Measurements from ENCODE around the gene BICC1. TPM values are rescaled to one million over a fixed set of nuclear protein-coding genes. Genes with fewer than 3 reads are reported as not detected.
A peak's percentile ranks its signal among the peaks of the same experiment; 100 is the strongest.

BICC1 gene
- total RNA-seq, 1 donor = 210 TPM

GRCh38 chr10:58867683-58868082 is 355.0 kb downstream of the BICC1 start:
- no peak overlapping the region for H2AFZ ChIP-seq (ENCODE audit: low read length)

GRCh38 chr10:58868736-58869435 is 356.2 kb downstream of the BICC1 start:
- H3K4me1 ChIP-seq (ENCODE audit: insufficient read depth, low read length) = peaks cover 9% of the 10 kb centered on the region
- peak overlapping the region; percentile 11 for H3K4me3 ChIP-seq (ENCODE audit: insufficient read depth, low read length)
- no peaks in the 10 kb centered on the region for H4K20me1 ChIP-seq (ENCODE audit: insufficient read depth, low read length)
- H3K79me2 ChIP-seq (ENCODE audit: insufficient read depth, low read length) = no peaks in the 10 kb centered on the region
- peak overlapping the region; percentile 63 for H2AFZ ChIP-seq (ENCODE audit: low read length)
- peak overlapping the region; percentile 53 for H3K27ac ChIP-seq (ENCODE audit: low read depth, low read length)
- no peaks in the 10 kb centered on the region for H3K36me3 ChIP-seq (ENCODE audit: insufficient read depth, low read length)
- no peaks in the 10 kb centered on the region for H3K9me3 ChIP-seq (ENCODE audit: low read depth, low read length)
- peak overlapping the region; percentile 58 for H3K4me2 ChIP-seq (ENCODE audit: insufficient read depth, low read length)
- no peaks in the 10 kb centered on the region for H3K27me3 ChIP-seq (ENCODE audit: insufficient read depth, low read length)
- peak; percentile 67 for DNase-seq (ENCODE audit: insufficient read length, low spot score, missing footprints)
- TF ChIP-seq CTCF (IDR thresholded peaks at IDR 0.05; ENCODE audit: extremely low read depth, low read depth, low read length) = no peak

More at GRCh38 chr10:58867683-58868082, 355.0 kb downstream of the BICC1 start:
- H3K36me3 ChIP-seq (ENCODE audit: insufficient read depth, low read length) = no peaks in the 10 kb centered on the region
- DNase-seq (ENCODE audit: insufficient read length, low spot score, missing footprints) = no peak
- no peaks in the 10 kb centered on the region for H3K27me3 ChIP-seq (ENCODE audit: insufficient read depth, low read length)
- H3K27ac ChIP-seq (ENCODE audit: low read depth, low read length) = no peak overlapping the region
- no peaks in the 10 kb centered on the region for H3K79me2 ChIP-seq (ENCODE audit: insufficient read depth, low read length)
- H3K9me3 ChIP-seq (ENCODE audit: low read depth, low read length) = no peaks in the 10 kb centered on the region
- no peaks in the 10 kb centered on the region for H4K20me1 ChIP-seq (ENCODE audit: insufficient read depth, low read length)
- peaks cover 9% of the 10 kb centered on the region for H3K4me1 ChIP-seq (ENCODE audit: insufficient read depth, low read length)
- H3K4me2 ChIP-seq (ENCODE audit: insufficient read depth, low read length) = no peak overlapping the region
- no peak for TF ChIP-seq CTCF (IDR thresholded peaks at IDR 0.05; ENCODE audit: extremely low read depth, low read depth, low read length)
- no peak overlapping the region for H3K4me3 ChIP-seq (ENCODE audit: insufficient read depth, low read length)

- DNase-seq (ENCODE audit: insufficient read length, low spot score, missing footprints) = no peak
- H3K4me2 ChIP-seq (ENCODE audit: insufficient read depth, low read length) = no peak overlapping the region
- H3K9me3 ChIP-seq (ENCODE audit: low read depth, low read length) = no peaks in the 10 kb centered on the region
- H3K79me2 ChIP-seq (ENCODE audit: insufficient read depth, low read length) = no peaks in the 10 kb centered on the region
- H2AFZ ChIP-seq (ENCODE audit: low read length) = no peak overlapping the region
- H3K4me3 ChIP-seq (ENCODE audit: insufficient read depth, low read length) = no peak overlapping the region
- H3K27me3 ChIP-seq (ENCODE audit: insufficient read depth, low read length) = no peaks in the 10 kb centered on the region
- peaks cover 9% of the 10 kb centered on the region for H3K4me1 ChIP-seq (ENCODE audit: insufficient read depth, low read length)
- no peaks in the 10 kb centered on the region for H4K20me1 ChIP-seq (ENCODE audit: insufficient read depth, low read length)
- no peak overlapping the region for H3K27ac ChIP-seq (ENCODE audit: low read depth, low read length)
- no peak for TF ChIP-seq CTCF (IDR thresholded peaks at IDR 0.05; ENCODE audit: extremely low read depth, low read depth, low read length)
- H3K36me3 ChIP-seq (ENCODE audit: insufficient read depth, low read length) = no peaks in the 10 kb centered on the region
These were observed 357.4 kb downstream of the BICC1 start for GRCh38 chr10:58870070-58870469.

GRCh38 chr10:58873161-58873560 is 360.5 kb downstream of the BICC1 start:
- H3K27ac ChIP-seq (ENCODE audit: low read depth, low read length) = no peak overlapping the region
- TF ChIP-seq CTCF (IDR thresholded peaks at IDR 0.05; ENCODE audit: extremely low read depth, low read depth, low read length) = no peak
- no peaks in the 10 kb centered on the region for H3K36me3 ChIP-seq (ENCODE audit: insufficient read depth, low read length)
- H3K27me3 ChIP-seq (ENCODE audit: insufficient read depth, low read length) = no peaks in the 10 kb centered on the region
- H3K4me3 ChIP-seq (ENCODE audit: insufficient read depth, low read length) = no peak overlapping the region
- no peaks in the 10 kb centered on the region for H3K9me3 ChIP-seq (ENCODE audit: low read depth, low read length)
- H3K79me2 ChIP-seq (ENCODE audit: insufficient read depth, low read length) = no peaks in the 10 kb centered on the region
- no peak overlapping the region for H3K4me2 ChIP-seq (ENCODE audit: insufficient read depth, low read length)
- no peak overlapping the region for H2AFZ ChIP-seq (ENCODE audit: low read length)
- DNase-seq (ENCODE audit: insufficient read length, low spot score, missing footprints) = no peak
- H3K4me1 ChIP-seq (ENCODE audit: insufficient read depth, low read length) = peaks cover 9% of the 10 kb centered on the region
- H4K20me1 ChIP-seq (ENCODE audit: insufficient read depth, low read length) = no peaks in the 10 kb centered on the region

Other genes with a start within 250 kb of the BICC1 start
- 10.9 TPM in 2 replicates for gene IPMK, start 245.0 kb upstream of the BICC1 start, total RNA-seq
- gene CISD1, start 243.7 kb upstream of the BICC1 start, total RNA-seq = 31.5 and 34.2 TPM in 2 replicates
- 20.3 and 22.4 TPM in 2 replicates for gene UBE2D1, start 177.9 kb upstream of the BICC1 start, total RNA-seq
- 18.8 and 19.7 TPM in 2 replicates for gene TFAM, start 127.5 kb upstream of the BICC1 start, total RNA-seq

All from osteoblast (primary cell).